Activated naive CD4-positive, alpha-beta T cell treated with anti-CD3 and anti-CD28 coated beads for 36 hours (primary cell): ENCODE data around the gene GRAMD1B. TPM values are rescaled to one million over a fixed set of nuclear protein-coding genes. Genes with fewer than 3 reads are reported as not detected.

Experiments used
- CTCF ChIA-PET: fragments of 350-600 bp; sonication (Branson Sonifier 250); formaldehyde crosslinking; loops from one replicate; lab custom pipeline; 2021; ENCODE audit warnings: antibody characterized with exemption; lab: Charles Lee
- DNase-seq: peaks from one replicate; pipeline ENCODE4 v3.0.0-alpha.2; 2020
- H3K27ac Mint-ChIP-seq: one replicate; pipeline ENCODE4 v1.8.0; 2021; ENCODE audit warnings: mild to moderate bottlenecking, mixed read lengths
- H3K27me3 Mint-ChIP-seq: one replicate; pipeline ENCODE4 v1.8.0; 2021; ENCODE audit warnings: low read depth, mixed read lengths
- H3K36me3 Mint-ChIP-seq: one replicate; pipeline ENCODE4 v1.8.0; 2021; ENCODE audit warnings: low read depth, mixed read lengths
- H3K4me1 Mint-ChIP-seq: one replicate; pipeline ENCODE4 v1.8.0; 2021; ENCODE audit warnings: low read depth, mixed read lengths
- H3K4me3 Mint-ChIP-seq: one replicate; pipeline ENCODE4 v1.8.0; 2021; ENCODE audit warnings: mild to moderate bottlenecking, moderate library complexity, mixed read lengths
- H3K9me3 Mint-ChIP-seq: one replicate; pipeline ENCODE4 v1.8.0; 2021; ENCODE audit warnings: mixed read lengths
- intact Hi-C: fragments of 100-400 bp; cut with micrococcal nuclease; formaldehyde crosslinking; loops from one replicate; pipeline ENCODE4 v1.15.1; 2023
- total RNA-seq, 2 experiments: library from RNA; stranded (reverse); gene quantifications; one replicate each; pipeline ENCODE4 v1.2.3, GENCODE V29; 2021

The GRAMD1B gene
- total RNA-seq, 2 experiments from 2014 or later = 43.7 to 47.2 TPM

- peaks cover 12% of the 10 kb centered on the region for H3K27me3 Mint-ChIP-seq
- no peaks in the 10 kb centered on the region for H3K9me3 Mint-ChIP-seq
- no peak overlapping the region for H3K27ac Mint-ChIP-seq
- no peak overlapping the region for H3K4me3 Mint-ChIP-seq
- intact Hi-C loops = no loop called here
- no peaks in the 10 kb centered on the region for H3K4me1 Mint-ChIP-seq
- no peaks in the 10 kb centered on the region for H3K36me3 Mint-ChIP-seq
- CTCF ChIA-PET = no interaction called here
- DNase-seq = no peak
Observed at GRCh38 chr11:123413636-123414035, 16.4 kb upstream of the GRAMD1B start.

GRCh38 chr11:123416566-123416965, 13.5 kb upstream of the GRAMD1B start:
- Mint-ChIP-seq H3K36me3 (no peaks in the 10 kb centered on the region), H3K9me3 (no peaks in the 10 kb centered on the region), H3K4me1 (no peaks in the 10 kb centered on the region), H3K27me3 (peaks cover 13% of the 10 kb centered on the region), H3K27ac (no peak overlapping the region), H3K4me3 (no peak overlapping the region)
- CTCF ChIA-PET = interaction anchor here (2.3 kb wide), 1 partner anchor 9 kb away, joined by 7 read pairs; no protein-coding TSS in a partner anchor
- intact Hi-C loops = no loop called here
- DNase-seq = no peak

- H3K4me3 Mint-ChIP-seq = no peak overlapping the region
- CTCF ChIA-PET = interaction anchor here (0.6 to 0.7 kb wide), 3 partner anchors 11 to 124 kb away, joined by 3 to 6 read pairs (median 3); no protein-coding TSS in a partner anchor
- H3K9me3 Mint-ChIP-seq = no peaks in the 10 kb centered on the region
- H3K27me3 Mint-ChIP-seq = peaks cover 20% of the 10 kb centered on the region
- H3K36me3 Mint-ChIP-seq = no peaks in the 10 kb centered on the region
- no peak overlapping the region for H3K27ac Mint-ChIP-seq
- intact Hi-C loops = no loop called here
- H3K4me1 Mint-ChIP-seq = no peaks in the 10 kb centered on the region
- no peak for DNase-seq
Observed at GRCh38 chr11:123418351-123419114, 11.5 kb upstream of the GRAMD1B start.

- Mint-ChIP-seq H3K27ac (no peak overlapping the region), H3K4me1 (no peaks in the 10 kb centered on the region), H3K36me3 (no peaks in the 10 kb centered on the region), H3K9me3 (no peaks in the 10 kb centered on the region), H3K27me3 (peaks cover 22% of the 10 kb centered on the region), H3K4me3 (no peak overlapping the region)
- no peak for DNase-seq
- intact Hi-C loops = no loop called here
- CTCF ChIA-PET = interaction anchor here (0.7 kb wide), 1 partner anchor 123 kb away, joined by 3 read pairs; no protein-coding TSS in a partner anchor
Observed at GRCh38 chr11:123419731-123420452, 10.2 kb upstream of the GRAMD1B start.

GRCh38 chr11:123421589-123421988, 8.5 kb upstream of the GRAMD1B start:
- H3K9me3 Mint-ChIP-seq = no peaks in the 10 kb centered on the region
- no peak for DNase-seq
- no peaks in the 10 kb centered on the region for H3K4me1 Mint-ChIP-seq
- no peak overlapping the region for H3K4me3 Mint-ChIP-seq
- peaks cover 22% of the 10 kb centered on the region for H3K27me3 Mint-ChIP-seq
- intact Hi-C loops = no loop called here
- no peaks in the 10 kb centered on the region for H3K36me3 Mint-ChIP-seq
- H3K27ac Mint-ChIP-seq = no peak overlapping the region
- CTCF ChIA-PET = interaction anchor here (1.1 kb wide), 1 partner anchor 14 kb away, joined by 5 read pairs; no protein-coding TSS in a partner anchor

GRCh38 chr11:123425367-123425766, 4.7 kb upstream of the GRAMD1B start:
- H3K4me3 Mint-ChIP-seq = no peak overlapping the region
- peaks cover 18% of the 10 kb centered on the region for H3K27me3 Mint-ChIP-seq
- H3K4me1 Mint-ChIP-seq = peaks cover 8% of the 10 kb centered on the region
- no peak for DNase-seq
- CTCF ChIA-PET = interaction anchor here (2.4 kb wide), 1 partner anchor 18 kb away, joined by 6 read pairs; no protein-coding TSS in a partner anchor
- peaks cover 10% of the 10 kb centered on the region for H3K36me3 Mint-ChIP-seq
- no peaks in the 10 kb centered on the region for H3K9me3 Mint-ChIP-seq
- intact Hi-C loops = no loop called here
- no peak overlapping the region for H3K27ac Mint-ChIP-seq

- H3K4me3 Mint-ChIP-seq = no peak overlapping the region
- H3K27ac Mint-ChIP-seq = no peak overlapping the region
- H3K9me3 Mint-ChIP-seq = no peaks in the 10 kb centered on the region
- intact Hi-C loops = no loop called here
- CTCF ChIA-PET = interaction anchor here (1.1 to 2.4 kb wide), 2 partner anchors 19 to 52 kb away, joined by 6 to 7 read pairs; no protein-coding TSS in a partner anchor
- peaks cover 13% of the 10 kb centered on the region for H3K27me3 Mint-ChIP-seq
- H3K4me1 Mint-ChIP-seq = peaks cover 12% of the 10 kb centered on the region
- DNase-seq = no peak
- peaks cover 12% of the 10 kb centered on the region for H3K36me3 Mint-ChIP-seq
Observed at GRCh38 chr11:123426789-123427188, 3.3 kb upstream of the GRAMD1B start.

- CTCF ChIA-PET = interaction anchor here (0.6 to 2.4 kb wide), 3 partner anchors 15 to 52 kb away, joined by 3 to 7 read pairs (median 6); no protein-coding TSS in a partner anchor
- H3K4me3 Mint-ChIP-seq = no peak overlapping the region
- intact Hi-C loops = no loop called here
- no peaks in the 10 kb centered on the region for H3K9me3 Mint-ChIP-seq
- no peak overlapping the region for H3K27ac Mint-ChIP-seq
- H3K36me3 Mint-ChIP-seq = peaks cover 17% of the 10 kb centered on the region
- peaks cover 17% of the 10 kb centered on the region for H3K4me1 Mint-ChIP-seq
- H3K27me3 Mint-ChIP-seq = peaks cover 9% of the 10 kb centered on the region
- DNase-seq = no peak
Observed at GRCh38 chr11:123427405-123427804, 2.7 kb upstream of the GRAMD1B start.

- H3K36me3 Mint-ChIP-seq = peaks cover 21% of the 10 kb centered on the region
- intact Hi-C loops = no loop called here
- H3K9me3 Mint-ChIP-seq = no peaks in the 10 kb centered on the region
- H3K4me3 Mint-ChIP-seq = no peak overlapping the region
- H3K27ac Mint-ChIP-seq = no peak overlapping the region
- DNase-seq = no peak
- CTCF ChIA-PET = interaction anchor here (0.6 to 2.4 kb wide), 4 partner anchors 15 to 23 kb away, joined by 3 to 12 read pairs (median 6); no protein-coding TSS in a partner anchor
- H3K4me1 Mint-ChIP-seq = peaks cover 23% of the 10 kb centered on the region
- peaks cover 6% of the 10 kb centered on the region for H3K27me3 Mint-ChIP-seq
Observed at GRCh38 chr11:123428116-123428715, 1.9 kb upstream of the GRAMD1B start.

- CTCF ChIA-PET = interaction anchor here (0.7 to 1.9 kb wide), 4 partner anchors 22 to 167 kb away, joined by 3 to 12 read pairs (median 6); no protein-coding TSS in a partner anchor
- no peak overlapping the region for H3K27ac Mint-ChIP-seq
- intact Hi-C loops = no loop called here
- H3K4me3 Mint-ChIP-seq = peak overlapping the region; percentile 92
- H3K4me1 Mint-ChIP-seq = peaks cover 33% of the 10 kb centered on the region
- peaks cover 26% of the 10 kb centered on the region for H3K36me3 Mint-ChIP-seq
- no peaks in the 10 kb centered on the region for H3K9me3 Mint-ChIP-seq
- DNase-seq = no peak
- H3K27me3 Mint-ChIP-seq = peaks cover 2% of the 10 kb centered on the region
Observed at GRCh38 chr11:123429336-123429735, 733 bp upstream of the GRAMD1B start.

- Mint-ChIP-seq H3K36me3 (peaks cover 29% of the 10 kb centered on the region), H3K27ac (peak overlapping the region; percentile 82), H3K4me3 (peak overlapping the region; percentile 92), H3K27me3 (peaks cover 2% of the 10 kb centered on the region), H3K4me1 (peaks cover 33% of the 10 kb centered on the region), H3K9me3 (no peaks in the 10 kb centered on the region)
- peak; percentile 87 for DNase-seq
- CTCF ChIA-PET = interaction anchor here (0.7 to 2.7 kb wide), 7 partner anchors 14 to 170 kb away, joined by 3 to 15 read pairs (median 3); no protein-coding TSS in a partner anchor
- intact Hi-C loops = loop anchor here (1.0 to 2.0 kb wide), 7 partner anchors 23 to 368 kb away; partner anchors contain the start of gene HSPA8
Observed at GRCh38 chr11:123430721-123431497, 840 bp downstream of the GRAMD1B start.
